Endothelial cell of umbilical vein (primary cell): ENCODE measurements around the gene SLC30A7.
"Not testable (repeated sequence)": the region's sequence is repeated elsewhere in the genome, so short reads cannot be mapped to it uniquely, and the experiment has no call there.

Experiments used
- EZH2 ChIP-seq: IDR thresholded peaks from 2 replicates; pipeline ENCODE4 v1.6.1; 2012; ENCODE audit warnings: borderline replicate concordance, low read depth, mild to moderate bottlenecking, moderate library complexity, low read length, inconsistent platforms; ENCODE audit not compliant: severe bottlenecking
- JUN ChIP-seq: IDR thresholded peaks from 2 replicates; pipeline ENCODE4 v1.6.1; 2011; ENCODE audit warnings: borderline replicate concordance, low read depth; ENCODE audit not compliant: insufficient read length, insufficient read depth
- MAX ChIP-seq: IDR thresholded peaks from 2 replicates; pipeline ENCODE4 v1.6.1; 2011; ENCODE audit not compliant: insufficient read depth, insufficient read length
- POLR2A ChIP-seq: IDR thresholded peaks from 2 replicates; pipeline ENCODE4 v1.6.1; 2012; ENCODE audit warnings: low read depth, mild to moderate bottlenecking, control low read depth, low read length
- POLR2AphosphoS5 ChIP-seq: IDR thresholded peaks from 2 replicates; pipeline ENCODE4 v1.6.1; 2012; ENCODE audit warnings: low read depth, mild to moderate bottlenecking, control low read depth, low read length, moderate library complexity; ENCODE audit not compliant: insufficient read depth
- TF ChIP-seq, protein P1 (sequence below), 2 donors: IDR thresholded peaks; 1 replicate in 1 of 2; 2 replicates in 1 of 2; pipeline ENCODE4 v1.5.1; 2011; ENCODE audit warnings: low read length in 2 of 2, mild to moderate bottlenecking in 2 of 2, moderate library complexity in 2 of 2, control low read depth in 1 of 2, inconsistent platforms in 1 of 2, low read depth in 1 of 2; ENCODE audit not compliant: insufficient read depth in 1 of 2; ENCODE audit errors: extremely low read depth in 1 of 2

DNA sequence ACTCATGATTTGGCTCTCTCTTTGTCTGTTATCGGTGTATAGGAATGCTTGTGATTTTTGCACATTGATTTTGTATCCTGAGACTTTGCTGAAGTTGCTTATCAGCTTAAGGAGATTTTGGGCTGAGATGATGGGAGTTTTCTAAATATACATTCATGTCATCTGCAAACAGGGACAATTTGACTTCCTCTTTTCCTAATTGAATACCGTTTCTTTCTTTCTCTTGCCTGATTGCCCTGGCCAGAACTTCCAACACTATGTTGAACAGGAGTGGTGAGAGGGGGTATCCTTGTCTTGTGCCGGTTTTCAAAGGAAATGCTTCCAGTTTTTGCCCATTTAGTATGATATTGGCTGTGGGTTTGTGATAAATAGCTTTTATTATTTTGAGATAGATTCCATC is 50.2 kb downstream of the SLC30A7 start:
- TF ChIP-seq, protein P1, sequence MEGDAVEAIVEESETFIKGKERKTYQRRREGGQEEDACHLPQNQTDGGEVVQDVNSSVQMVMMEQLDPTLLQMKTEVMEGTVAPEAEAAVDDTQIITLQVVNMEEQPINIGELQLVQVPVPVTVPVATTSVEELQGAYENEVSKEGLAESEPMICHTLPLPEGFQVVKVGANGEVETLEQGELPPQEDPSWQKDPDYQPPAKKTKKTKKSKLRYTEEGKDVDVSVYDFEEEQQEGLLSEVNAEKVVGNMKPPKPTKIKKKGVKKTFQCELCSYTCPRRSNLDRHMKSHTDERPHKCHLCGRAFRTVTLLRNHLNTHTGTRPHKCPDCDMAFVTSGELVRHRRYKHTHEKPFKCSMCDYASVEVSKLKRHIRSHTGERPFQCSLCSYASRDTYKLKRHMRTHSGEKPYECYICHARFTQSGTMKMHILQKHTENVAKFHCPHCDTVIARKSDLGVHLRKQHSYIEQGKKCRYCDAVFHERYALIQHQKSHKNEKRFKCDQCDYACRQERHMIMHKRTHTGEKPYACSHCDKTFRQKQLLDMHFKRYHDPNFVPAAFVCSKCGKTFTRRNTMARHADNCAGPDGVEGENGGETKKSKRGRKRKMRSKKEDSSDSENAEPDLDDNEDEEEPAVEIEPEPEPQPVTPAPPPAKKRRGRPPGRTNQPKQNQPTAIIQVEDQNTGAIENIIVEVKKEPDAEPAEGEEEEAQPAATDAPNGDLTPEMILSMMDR (IDR thresholded peaks at IDR 0.05; ENCODE audit: extremely low read depth in 1 of 2, insufficient read depth in 1 of 2, low read depth in 1 of 2, low read length in 2 of 2): not testable (repeated sequence)
- not testable (repeated sequence) for TF ChIP-seq POLR2A, JUN, POLR2AphosphoS5, EZH2, MAX
